Measurements from ENCODE around the gene FOXK1. TPM values are rescaled to one million over a fixed set of nuclear protein-coding genes. Genes with fewer than 3 reads are reported as not detected.

The FOXK1 gene
- total and polyA plus RNA-seq, 2 of the 13 experiments (the other 11 are each of a cell fraction or from before 2014, with no cell fraction given): 4.6 to 8.8 TPM

DNA sequence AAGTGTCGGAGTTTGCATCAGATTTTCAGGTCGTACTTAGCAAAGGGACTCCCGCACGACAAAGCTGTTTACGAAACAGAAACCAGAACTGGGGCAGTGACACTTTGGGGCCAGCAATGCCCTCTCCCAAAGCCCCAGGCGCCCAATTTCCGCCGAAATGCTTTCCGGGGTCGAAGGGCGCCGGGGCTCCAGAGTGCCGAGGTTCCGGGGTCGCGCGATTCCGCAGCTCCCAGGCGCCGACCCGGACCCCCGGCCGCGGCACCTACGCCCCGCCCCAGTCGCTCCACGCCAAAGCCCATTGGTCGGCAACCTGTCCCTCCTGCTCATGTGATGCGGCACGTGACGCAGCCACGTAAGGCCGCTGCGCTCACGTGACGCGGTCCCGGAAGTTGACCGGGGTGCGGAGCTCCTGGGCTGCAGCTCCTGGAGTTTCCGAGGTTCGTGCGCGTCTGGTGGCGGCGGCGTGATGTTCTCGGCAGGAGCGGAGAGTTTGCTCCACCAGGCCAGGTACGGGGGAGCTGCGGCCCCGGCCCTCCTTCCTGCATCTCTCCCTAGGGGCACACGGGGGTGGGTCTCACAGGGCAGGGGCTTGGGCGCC lies 93.3 kb downstream of the FOXK1 start, which contains the start of gene AP5Z1 (continued):
- TF ChIP-seq, protein P1, sequence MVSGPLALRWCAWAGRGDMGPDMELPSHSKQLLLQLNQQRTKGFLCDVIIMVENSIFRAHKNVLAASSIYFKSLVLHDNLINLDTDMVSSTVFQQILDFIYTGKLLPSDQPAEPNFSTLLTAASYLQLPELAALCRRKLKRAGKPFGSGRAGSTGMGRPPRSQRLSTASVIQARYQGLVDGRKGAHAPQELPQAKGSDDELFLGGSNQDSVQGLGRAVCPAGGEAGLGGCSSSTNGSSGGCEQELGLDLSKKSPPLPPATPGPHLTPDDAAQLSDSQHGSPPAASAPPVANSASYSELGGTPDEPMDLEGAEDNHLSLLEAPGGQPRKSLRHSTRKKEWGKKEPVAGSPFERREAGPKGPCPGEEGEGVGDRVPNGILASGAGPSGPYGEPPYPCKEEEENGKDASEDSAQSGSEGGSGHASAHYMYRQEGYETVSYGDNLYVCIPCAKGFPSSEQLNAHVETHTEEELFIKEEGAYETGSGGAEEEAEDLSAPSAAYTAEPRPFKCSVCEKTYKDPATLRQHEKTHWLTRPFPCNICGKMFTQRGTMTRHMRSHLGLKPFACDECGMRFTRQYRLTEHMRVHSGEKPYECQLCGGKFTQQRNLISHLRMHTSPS (CRISPR knock-in tag; IDR thresholded peaks at IDR 0.05; ENCODE audit: low read depth): peak; percentile 36; the same call in 1 of the 2 replicates
- TF ChIP-seq MIER3 (CRISPR knock-in tag; IDR thresholded peaks at IDR 0.05; ENCODE audit: borderline replicate concordance) (peak; percentile 77; the same call in 1 of the 2 replicates), ZSCAN9 (CRISPR knock-in tag; IDR thresholded peaks at IDR 0.05; ENCODE audit: borderline replicate concordance) (0 out of 2 replicates have a peak, but pooled peaks have one; percentile 41), RELA (CRISPR knock-in tag; IDR thresholded peaks at IDR 0.05) (peak; percentile 66; the same call in 1 of the 2 replicates), HES4 (CRISPR knock-in tag; IDR thresholded peaks at IDR 0.05; ENCODE audit: borderline replicate concordance) (peak; percentile 66; the same call in 1 of the 2 replicates), ATF7-NPFF (CRISPR knock-in tag; IDR thresholded peaks at IDR 0.05; ENCODE audit: low read depth) (peak; percentile 17; the same call in 1 of the 2 replicates), TFDP2 (CRISPR knock-in tag; IDR thresholded peaks at IDR 0.05) (peak; percentile 42; the same call in 1 of the 2 replicates), JUND (CRISPR knock-in tag; IDR thresholded peaks at IDR 0.05) (0 out of 2 replicates have a peak, but pooled peaks have one; percentile 54), FOXA1 (IDR thresholded peaks at IDR 0.05) (no peak), FOXA1 (CRISPR knock-in tag; IDR thresholded peaks at IDR 0.05) (peak; percentile 29; the same call in 1 of the 2 replicates), ZNF772 (CRISPR knock-in tag; IDR thresholded peaks at IDR 0.05) (peak; percentile 52; the same call in 1 of the 2 replicates), ZNF775 (CRISPR knock-in tag; IDR thresholded peaks at IDR 0.05; ENCODE audit: borderline replicate concordance) (no peak), ZNF614 (CRISPR knock-in tag; IDR thresholded peaks at IDR 0.05; ENCODE audit: borderline replicate concordance) (peak; percentile 23), KLF11 (CRISPR knock-in tag; IDR thresholded peaks at IDR 0.05) (0 out of 2 replicates have a peak, but pooled peaks have one; percentile 26), RAD21 (CRISPR knock-in tag; IDR thresholded peaks at IDR 0.05) (no peak; the same call in none of the 2 replicates), KDM6A (CRISPR knock-in tag; IDR thresholded peaks at IDR 0.05; ENCODE audit: low read depth) (no peak), ELF1 (CRISPR knock-in tag; IDR thresholded peaks at IDR 0.05) (peak; percentile 98), ZNF607 (CRISPR knock-in tag; IDR thresholded peaks at IDR 0.05; ENCODE audit: borderline replicate concordance) (peak; percentile 52; the same call in 1 of the 2 replicates), MED8 (CRISPR knock-in tag; IDR thresholded peaks at IDR 0.05; ENCODE audit: insufficient replicate concordance) (peak; percentile 66)
- TF ChIP-seq, protein P2, sequence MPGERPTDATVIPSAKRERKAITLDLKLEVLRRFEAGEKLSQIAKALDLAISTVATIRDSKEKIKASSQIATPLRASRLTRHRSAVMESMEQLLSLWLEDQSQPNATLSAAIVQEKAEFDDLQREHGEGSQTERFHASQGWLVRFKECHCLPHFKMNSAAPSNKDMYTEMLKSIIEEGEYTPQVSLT (CRISPR knock-in tag; IDR thresholded peaks at IDR 0.05; ENCODE audit: borderline replicate concordance, low read depth): no peak

All from HepG2 (cell line).